Gastroesophageal sphincter (tissue), 3 donors: ENCODE measurements around the gene RAI1.

Experiments used
- EP300 ChIP-seq: sonication (generic); formaldehyde crosslinking; IDR thresholded peaks from one replicate; pipeline ENCODE4 v1.6.1; 2017; ENCODE audit warnings: antibody characterized with exemption, mild to moderate bottlenecking
- POLR2A ChIP-seq, 2 donors: fragments of 450-650 bp; IDR thresholded peaks; one replicate each; pipeline ENCODE4 v1.6.1; 2017; ENCODE audit warnings: antibody characterized with exemption in 2 of 2, mild to moderate bottlenecking in 2 of 2, moderate library complexity in 1 of 2
- POLR2AphosphoS5 ChIP-seq: sonication (generic); formaldehyde crosslinking; IDR thresholded peaks from one replicate; pipeline ENCODE4 v1.6.1; 2017; ENCODE audit warnings: antibody characterized with exemption
- TF ChIP-seq, protein P1 (sequence below), 4 experiments: fragments of 200-600 bp in 2 of 4; fragments of 450-650 bp in 2 of 4; sonication (generic) in 1 of 4; IDR thresholded peaks; one replicate each; pipeline ENCODE4 v1.5.1; 2017 to 2019; ENCODE audit warnings: antibody characterized with exemption in 4 of 4, mild to moderate bottlenecking in 2 of 4, moderate library complexity in 2 of 4

DNA sequence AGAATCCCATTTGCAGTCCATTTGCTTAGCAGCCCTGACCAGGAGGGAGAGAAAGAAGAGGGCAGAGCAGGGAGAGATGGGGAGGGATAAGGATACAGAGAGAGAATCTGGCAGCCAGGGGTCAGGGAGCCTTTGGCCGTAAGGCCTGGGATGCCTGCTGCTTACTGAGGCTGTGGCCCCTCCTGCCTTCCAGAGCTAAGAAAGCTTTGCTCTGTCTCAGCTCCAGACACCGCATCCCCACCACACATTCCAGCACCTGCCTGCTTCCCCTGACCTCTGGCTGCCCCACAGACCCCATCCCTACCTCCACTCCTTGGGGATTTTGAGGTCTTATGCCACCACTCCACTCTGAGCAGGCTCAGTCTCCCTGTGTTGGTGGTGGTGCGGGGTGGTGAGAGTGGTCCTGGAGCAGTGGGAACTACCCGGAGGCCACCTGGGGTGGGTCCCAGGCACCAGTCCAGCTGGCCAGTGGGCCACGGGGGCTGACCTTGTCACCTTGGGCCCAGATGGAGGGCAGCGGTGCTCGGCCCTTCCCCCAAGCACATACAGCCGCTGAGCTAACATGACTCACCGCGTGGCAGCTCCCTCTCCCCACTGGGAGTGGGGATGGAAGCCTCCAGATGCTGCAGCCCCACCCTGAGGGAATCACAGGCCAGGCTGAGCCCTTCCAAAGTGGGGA lies 58.3 kb downstream of the RAI1 start:
- TF ChIP-seq, protein P1, sequence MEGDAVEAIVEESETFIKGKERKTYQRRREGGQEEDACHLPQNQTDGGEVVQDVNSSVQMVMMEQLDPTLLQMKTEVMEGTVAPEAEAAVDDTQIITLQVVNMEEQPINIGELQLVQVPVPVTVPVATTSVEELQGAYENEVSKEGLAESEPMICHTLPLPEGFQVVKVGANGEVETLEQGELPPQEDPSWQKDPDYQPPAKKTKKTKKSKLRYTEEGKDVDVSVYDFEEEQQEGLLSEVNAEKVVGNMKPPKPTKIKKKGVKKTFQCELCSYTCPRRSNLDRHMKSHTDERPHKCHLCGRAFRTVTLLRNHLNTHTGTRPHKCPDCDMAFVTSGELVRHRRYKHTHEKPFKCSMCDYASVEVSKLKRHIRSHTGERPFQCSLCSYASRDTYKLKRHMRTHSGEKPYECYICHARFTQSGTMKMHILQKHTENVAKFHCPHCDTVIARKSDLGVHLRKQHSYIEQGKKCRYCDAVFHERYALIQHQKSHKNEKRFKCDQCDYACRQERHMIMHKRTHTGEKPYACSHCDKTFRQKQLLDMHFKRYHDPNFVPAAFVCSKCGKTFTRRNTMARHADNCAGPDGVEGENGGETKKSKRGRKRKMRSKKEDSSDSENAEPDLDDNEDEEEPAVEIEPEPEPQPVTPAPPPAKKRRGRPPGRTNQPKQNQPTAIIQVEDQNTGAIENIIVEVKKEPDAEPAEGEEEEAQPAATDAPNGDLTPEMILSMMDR (IDR thresholded peaks at IDR 0.05): no peak
- no peak for TF ChIP-seq POLR2A (IDR thresholded peaks at IDR 0.05)
- no peak for TF ChIP-seq EP300
- no peak for TF ChIP-seq POLR2AphosphoS5
